ENCODE results near the gene CENPB. TPM values are rescaled to one million over a fixed set of nuclear protein-coding genes. Genes with fewer than 3 reads are reported as not detected.

The CENPB gene
- total and polyA plus RNA-seq, 4 donors, result 4.5 to 32.4 (median 25.4) TPM

- H3K9me3 ChIP-seq (ENCODE audit: control insufficient read depth in 4 of 4, low read length in 3 of 4), result no peaks in the 10 kb centered on the region
- H3K9ac ChIP-seq (ENCODE audit: low read depth in 1 of 2, low read length in 2 of 2), result no peak overlapping the region
- TF ChIP-seq HNF4G (IDR thresholded peaks at IDR 0.05) (no peak), CTCF (IDR thresholded peaks at IDR 0.05; ENCODE audit: low read depth, low read length, missing input control) (no peak), JUND (IDR thresholded peaks at IDR 0.05) (no peak), GABPA (IDR thresholded peaks at IDR 0.05 in 1 of 2, conservative IDR thresholded peaks at IDR 0.05 in 1 of 2) (no peak), HNF4A (conservative IDR thresholded peaks at IDR 0.05) (no peak), ZBTB33 (IDR thresholded peaks at IDR 0.05) (no peak), ATF3 (IDR thresholded peaks at IDR 0.05) (no peak)
- no peak overlapping the region for H3K4me3 ChIP-seq (ENCODE audit: low read depth in 1 of 3, low read length in 3 of 3)
- peaks cover 0 to 14% (median 10%) of the 10 kb centered on the region in 4 donors for H3K4me1 ChIP-seq (ENCODE audit: control insufficient read depth in 4 of 4, insufficient read depth in 4 of 4, low read length in 3 of 4)
- no peaks in the 10 kb centered on the region for H3K27me3 ChIP-seq (ENCODE audit: control insufficient read depth in 4 of 4, insufficient read depth in 4 of 4, low read length in 3 of 4)
- DNase-seq (ENCODE audit: low spot score), result no peak
- 95% methylated on average over 20 of the region's 20 CpGs for WGBS
- peaks cover 3 to 48% (median 20%) of the 10 kb centered on the region in 4 donors for H3K36me3 ChIP-seq (ENCODE audit: control insufficient read depth in 4 of 4, insufficient read depth in 3 of 4, low read depth in 1 of 4, low read length in 3 of 4)
- H3K27ac ChIP-seq (ENCODE audit: low read depth in 1 of 2, low read length in 2 of 2), result no peak overlapping the region
These were observed 37.3 kb upstream of the CENPB start for GRCh38 chr20:3823881-3824280.

GRCh38 chr20:3821996-3822395 lies 35.5 kb upstream of the CENPB start:
- H3K9ac ChIP-seq (ENCODE audit: low read depth in 1 of 2, low read length in 2 of 2), result no peak overlapping the region
- H3K9me3 ChIP-seq (ENCODE audit: control insufficient read depth in 4 of 4, low read length in 3 of 4), result no peaks in the 10 kb centered on the region
- DNase-seq (ENCODE audit: low spot score), result no peak
- H3K27me3 ChIP-seq (ENCODE audit: control insufficient read depth in 4 of 4, insufficient read depth in 4 of 4, low read length in 3 of 4), result no peaks in the 10 kb centered on the region
- WGBS, result 95% methylated on average over 14 of the region's 14 CpGs
- H3K4me3 ChIP-seq (ENCODE audit: low read depth in 1 of 3, low read length in 3 of 3), result no peak overlapping the region
- H3K4me1 ChIP-seq (ENCODE audit: control insufficient read depth in 4 of 4, insufficient read depth in 4 of 4, low read length in 3 of 4), result peaks cover 0 to 21% (median 13%) of the 10 kb centered on the region in 4 donors
- no peak for TF ChIP-seq FOXA2 (IDR thresholded peaks at IDR 0.05)
- TF ChIP-seq RAD21 (IDR thresholded peaks at IDR 0.05), result no peak
- no peak for TF ChIP-seq HNF4G (IDR thresholded peaks at IDR 0.05)
- TF ChIP-seq ATF3 (IDR thresholded peaks at IDR 0.05), result no peak
- no peak for TF ChIP-seq RXRA (IDR thresholded peaks at IDR 0.05)
- no peak for TF ChIP-seq REST (IDR thresholded peaks at IDR 0.05)
- TF ChIP-seq FOXA1 (IDR thresholded peaks at IDR 0.05), result no peak
- no peak for TF ChIP-seq SP1 (IDR thresholded peaks at IDR 0.05)
- H3K36me3 ChIP-seq (ENCODE audit: control insufficient read depth in 4 of 4, insufficient read depth in 3 of 4, low read depth in 1 of 4, low read length in 3 of 4), result peaks cover 3 to 43% (median 19%) of the 10 kb centered on the region in 4 donors
- H3K27ac ChIP-seq (ENCODE audit: low read depth in 1 of 2, low read length in 2 of 2), result no peak overlapping the region

Data from liver (tissue), 9 donors.